K562 (cell line): ENCODE results near the gene CTDSPL2. TPM values are rescaled to one million over a fixed set of nuclear protein-coding genes. Genes with fewer than 3 reads are reported as not detected.
A peak's percentile ranks its signal among the peaks of the same experiment; 100 is the strongest.

Experiments
- ARNT ChIP-seq, 2 experiments: fragments of 450-650 bp; IDR thresholded peaks; 2 replicates each; pipeline ENCODE4 v1.6.1; 2016; ENCODE audit warnings: mild to moderate bottlenecking in 1 of 2
- CCAR2 ChIP-seq: fragments of 200-400 bp; formaldehyde crosslinking; IDR thresholded peaks from 2 replicates; pipeline ENCODE4 v1.6.1; 2017; ENCODE audit warnings: mild to moderate bottlenecking, low read depth, low read length
- CREBBP ChIP-seq: IDR thresholded peaks from one replicate; pipeline ENCODE4 v1.6.1; 2012; ENCODE audit warnings: low read depth, mild to moderate bottlenecking, control low read depth, inconsistent platforms, low read length
- KLF16 ChIP-seq: IDR thresholded peaks from 2 replicates; pipeline ENCODE4 v1.6.1; 2016; ENCODE audit warnings: antibody characterized with exemption
- MAZ ChIP-seq, 2 experiments: fragments of 450-650 bp in 1 of 2; sonication (generic) in 1 of 2; formaldehyde crosslinking; IDR thresholded peaks in 1 of 2; conservative IDR thresholded peaks in 1 of 2; 2 replicates each; pipeline versions ENCODE4 v1.4.0 to v1.5.0; 2020; ENCODE audit warnings: mild to moderate bottlenecking in 1 of 2, missing genetic modification reagents in 1 of 2
- MED1 ChIP-seq: sonication (generic); formaldehyde crosslinking; IDR thresholded peaks from 2 replicates; pipeline ENCODE4 v1.8.1; 2023; ENCODE audit warnings: missing genetic modification reagents, borderline replicate concordance
- PBX2 ChIP-seq, 2 experiments: IDR thresholded peaks in 1 of 2; conservative IDR thresholded peaks in 1 of 2; 2 replicates each; pipeline ENCODE4 v1.6.1; 2016; ENCODE audit warnings: low read depth in 2 of 2, mild to moderate bottlenecking in 1 of 2, missing compliant biosample characterization in 1 of 2, missing genetic modification characterization in 1 of 2, moderate library complexity in 1 of 2
- PHF8 ChIP-seq: fragments of 200-600 bp; sonication (generic); IDR thresholded peaks from 2 replicates; pipeline ENCODE4 v1.6.1; 2012; ENCODE audit warnings: mixed run types, mild to moderate bottlenecking, inconsistent platforms, low read length, moderate library complexity, borderline replicate concordance
- RB1 ChIP-seq: fragments of 450-650 bp; IDR thresholded peaks from 2 replicates; pipeline ENCODE4 v1.6.1; 2017; ENCODE audit warnings: low read depth, mild to moderate bottlenecking
- SMAD2 ChIP-seq: fragments of 150-350 bp; IDR thresholded peaks from 2 replicates; pipeline ENCODE4 v1.6.1; 2014; ENCODE audit warnings: low read depth, mild to moderate bottlenecking, low read length
- UBTF ChIP-seq, 2 experiments: IDR thresholded peaks; 2 replicates each; pipeline ENCODE4 v1.6.1; 2012; ENCODE audit warnings: improper control_type of control experiment in 2 of 2, low read depth in 2 of 2, low read length in 2 of 2, borderline replicate concordance in 1 of 2
- ZBTB34 ChIP-seq: fragments of 250-450 bp; sonication (Bioruptor Pico); IDR thresholded peaks from 2 replicates; pipeline ENCODE4 v1.8.0; 2021; ENCODE audit warnings: mild to moderate bottlenecking, moderate library complexity
- ZBTB49 ChIP-seq: sonication (generic); formaldehyde crosslinking; IDR thresholded peaks from 2 replicates; pipeline ENCODE4 v1.8.0; 2022; ENCODE audit warnings: missing genetic modification reagents, mild to moderate bottlenecking, borderline replicate concordance
- ZEB2 ChIP-seq: fragments of 450-650 bp; IDR thresholded peaks from 2 replicates; pipeline ENCODE4 v1.6.1; 2016
- ZNF212 ChIP-seq: fragments of 450-650 bp; formaldehyde crosslinking; IDR thresholded peaks from 2 replicates; pipeline ENCODE4 v1.4.0; 2020; ENCODE audit warnings: mild to moderate bottlenecking
- polyA plus RNA-seq, 8 experiments: library from polyadenylated mRNA; depleted of rRNA in 4 of 8; stranded (reverse) in 5 of 8; unstranded in 3 of 8; fragments of >200 nt; fragmentation: Nextera tagmentation in 2 of 8; fragmentation: Illumina TruSeq in 1 of 8; extraction: Ambion mirVana in 2 of 8; extraction: Trizol in 1 of 8; gene quantifications; 2 replicates each; pipeline versions ENCODE4 v1.2.1 to v1.2.3, GENCODE V29; 2011 to 2014; ENCODE audit warnings: inconsistent platforms in 1 of 8, missing spikeins in 1 of 8
- total RNA-seq, 7 experiments: library from RNA; depleted of rRNA in 6 of 7; stranded (reverse); fragments of >200 nt in 6 of 7; fragmentation: Illumina TruSeq in 2 of 7; extraction: Trizol in 2 of 7; gene quantifications; 2 replicates each; pipeline versions ENCODE4 v1.2.1 to v1.2.3, GENCODE V29; 2011 to 2021; ENCODE audit warnings: low replicate concordance in 1 of 7

CTDSPL2 gene
- total and polyA plus RNA-seq, 9 of the 15 experiments (the other 6 are each of a cell fraction or from before 2014, with no cell fraction given) = 16.8 to 79.0 (median 53.1) TPM

- TF ChIP-seq SMAD2 (no peak), KLF16 (0 out of 2 replicates have a peak, but pooled peaks have one; percentile 16), ZBTB34 (CRISPR knock-in tag) (no peak), ZEB2 (no peak), RB1 (peak; percentile 95), CCAR2 (no peak), CREBBP (no peak), ZNF212 (CRISPR knock-in tag) (no peak), MAZ (CRISPR knock-in tag; conservative IDR thresholded peaks at IDR 0.05 in 1 of 2, IDR thresholded peaks at IDR 0.05 in 1 of 2) (peak; percentile 95 to 99), PHF8 (peak; percentile 99), ARNT (IDR thresholded peaks at IDR 0.05) (peak in 1 of 2 experiments; percentile 73; a peak in 2 of 4 replicates), PBX2 (CRISPR knock-in tag; IDR thresholded peaks at IDR 0.05; ENCODE audit: low read depth) (no peak), PBX2 (tag; conservative IDR thresholded peaks at IDR 0.05; ENCODE audit: low read depth) (no peak), MED1 (CRISPR knock-in tag) (no peak), ZBTB49 (no peak), UBTF (IDR thresholded peaks at IDR 0.05; ENCODE audit: borderline replicate concordance in 1 of 2, low read depth in 2 of 2, low read length in 2 of 2) (peak; percentile 40 to 65; a peak in 1 of 4 replicates)
Measured at GRCh38 chr15:44426975-44427755, at the start of gene CTDSPL2 (continued).
